HCT116 (cell line): ENCODE data around the gene ERBB3. TPM values are rescaled to one million over a fixed set of nuclear protein-coding genes. Genes with fewer than 3 reads are reported as not detected.

Experiments
- ATAC-seq: fragments of 200-7000 bp; cut with Tn5 transposase; 2 replicates; pipeline ENCODE4 v1.9.1; 2020; ENCODE audit warnings: mild to moderate bottlenecking, moderate library complexity
- BruUV-seq: library from RNA; stranded (reverse); fragments of 400-500 nt; replicated peaks from 2 replicates; lab custom pipeline; 2021; lab: Mats Ljungman, UMichigan
- CTCF ChIA-PET: fragments of 300-600 bp; sonication (Branson Sonifier 250); formaldehyde crosslinking; loops from one replicate; lab custom pipeline; 2021; ENCODE audit warnings: antibody characterized with exemption; lab: Charles Lee
- POLR2A ChIA-PET: fragments of 300-600, 350-600 bp; sonication (Branson Sonifier 250); formaldehyde crosslinking; loops from one replicate; lab custom pipeline; 2021; ENCODE audit warnings: antibody characterized with exemption; lab: Charles Lee
- RAD21 ChIA-PET, 2 experiments: fragments of 300-600 bp; sonication (Branson Sonifier 250); formaldehyde crosslinking; loops; one replicate each; lab custom pipeline; 2023; ENCODE audit warnings: low total read pairs in 2 of 2; ENCODE audit not compliant: uncharacterized antibody in 2 of 2, unreplicated experiment in 2 of 2, low non-redundant PET in 1 of 2; lab: Charles Lee
- DNase-seq: peaks from one replicate; pipeline ENCODE4 v3.0.0-alpha.2; 2010; ENCODE audit warnings: low read depth, low spot score
- H2AFZ ChIP-seq: fragments of 200-600 bp; shearing (Covaris generic), sonication (generic); 2 replicates; pipeline ENCODE4 v1.6.1; 2017; ENCODE audit warnings: low read depth, mixed run types, mixed read lengths, antibody characterized with exemption, low read length; ENCODE audit not compliant: poor library complexity, severe bottlenecking
- H3K27ac ChIP-seq: 2 replicates; pipeline ENCODE4 v1.5.1; 2012; ENCODE audit warnings: low read depth, low read length
- H3K27me3 ChIP-seq: fragments of 200-600 bp; sonication (generic); 2 replicates; pipeline ENCODE4 v1.6.1; 2016; ENCODE audit warnings: mixed run types, low read length, mixed read lengths; ENCODE audit not compliant: insufficient read depth
- H3K36me3 ChIP-seq, 2 experiments: fragments of 200-500 bp in 1 of 2; fragments of 200-600 bp in 1 of 2; sonication (Bioruptor generic) in 1 of 2; sonication (generic) in 1 of 2; 2 replicates each; pipeline versions ENCODE4 v1.5.1 to v1.6.1; 2014 to 2016; ENCODE audit warnings: low read length in 2 of 2, inconsistent platforms in 1 of 2, mixed read lengths in 1 of 2, mixed run types in 1 of 2; ENCODE audit not compliant: insufficient read depth in 2 of 2, control insufficient read depth in 1 of 2
- H3K4me1 ChIP-seq, 2 experiments: fragments of 200-600 bp in 1 of 2; sonication (generic) in 1 of 2; 2 replicates each; pipeline versions ENCODE4 v1.5.1 to v1.6.1; 2012 to 2017; ENCODE audit warnings: low read length in 2 of 2, inconsistent platforms in 1 of 2, mild to moderate bottlenecking in 1 of 2, mixed read lengths in 1 of 2, mixed run types in 1 of 2, moderate library complexity in 1 of 2; ENCODE audit not compliant: insufficient read depth in 2 of 2, control insufficient read depth in 1 of 2
- H3K4me2 ChIP-seq: fragments of 200-600 bp; sonication (generic); 2 replicates; pipeline ENCODE4 v1.6.1; 2017; ENCODE audit warnings: mixed run types, low read length, mixed read lengths
- H3K4me3 ChIP-seq, 2 experiments: fragments of 200-600 bp in 1 of 2; sonication (generic) in 1 of 2; replicated peaks in 1 of 2; 2 replicates each; pipeline ENCODE4 v1.5.1; 2011 to 2016; ENCODE audit warnings: low read length in 2 of 2, control low read depth in 1 of 2, low read depth in 1 of 2, mild to moderate bottlenecking in 1 of 2, mixed read lengths in 1 of 2, mixed run types in 1 of 2
- H3K79me2 ChIP-seq: fragments of 200-600 bp; sonication (generic); 2 replicates; pipeline ENCODE4 v1.6.1; 2017; ENCODE audit warnings: mild to moderate bottlenecking, mixed run types, low read length, moderate library complexity, mixed read lengths; ENCODE audit not compliant: insufficient read depth
- H3K9ac ChIP-seq: fragments of 200-600 bp; sonication (generic); 2 replicates; pipeline ENCODE4 v1.6.1; 2016; ENCODE audit warnings: low read length, mixed read lengths
- H3K9me2 ChIP-seq: fragments of 200-600 bp; sonication (generic), shearing (Covaris generic); 2 replicates; pipeline ENCODE4 v1.6.1; 2017; ENCODE audit warnings: mixed run types, mild to moderate bottlenecking, moderate library complexity; ENCODE audit not compliant: insufficient read depth
- H3K9me3 ChIP-seq, 2 experiments: fragments of 200-500 bp in 1 of 2; fragments of 200-600 bp in 1 of 2; sonication (Bioruptor generic) in 1 of 2; sonication (generic) in 1 of 2; 2 replicates each; pipeline ENCODE4 v1.6.1; 2014 to 2017; ENCODE audit warnings: low read length in 2 of 2, mixed read lengths in 2 of 2, inconsistent platforms in 1 of 2, low read depth in 1 of 2, mild to moderate bottlenecking in 1 of 2, mixed run types in 1 of 2, moderate library complexity in 1 of 2; ENCODE audit not compliant: control insufficient read depth in 1 of 2, insufficient read depth in 1 of 2
- H4K20me1 ChIP-seq: fragments of 200-600 bp; sonication (generic), shearing (Covaris generic); 2 replicates; pipeline ENCODE4 v1.6.1; 2017; ENCODE audit warnings: mixed run types, mild to moderate bottlenecking, moderate library complexity; ENCODE audit not compliant: insufficient read depth
- ATF3 ChIP-seq: IDR thresholded peaks from 2 replicates; pipeline ENCODE4 v1.6.1; 2012
- CBX3 ChIP-seq: IDR thresholded peaks from 2 replicates; pipeline ENCODE4 v1.6.1; 2012; ENCODE audit warnings: low read depth
- CEBPB ChIP-seq: IDR thresholded peaks from 2 replicates; pipeline ENCODE4 v1.6.1; 2012; ENCODE audit warnings: low read depth
- CTCF ChIP-seq, 3 experiments: fragments of 200-600 bp in 1 of 3; sonication (generic) in 1 of 3; IDR thresholded peaks in 2 of 3; conservative IDR thresholded peaks in 1 of 3; 2 replicates each; pipeline ENCODE4 v1.5.1; 2012 to 2017; ENCODE audit warnings: low read depth in 2 of 3, low read length in 2 of 3, antibody characterized with exemption in 1 of 3, borderline replicate concordance in 1 of 3, control low read depth in 1 of 3, mild to moderate bottlenecking in 1 of 3, mixed read lengths in 1 of 3, mixed run types in 1 of 3, moderate library complexity in 1 of 3; ENCODE audit not compliant: insufficient read depth in 1 of 3
- EZH2 ChIP-seq: fragments of 200-600 bp; sonication (generic); IDR thresholded peaks from 2 replicates; pipeline ENCODE4 v1.6.1; 2017; ENCODE audit warnings: antibody characterized with exemption, mixed run types
- JUND ChIP-seq: IDR thresholded peaks from 2 replicates; pipeline ENCODE4 v1.6.1; 2012
- MAX ChIP-seq: IDR thresholded peaks from 2 replicates; pipeline ENCODE4 v1.6.1; 2012
- POLR2A ChIP-seq: IDR thresholded peaks from 2 replicates; pipeline ENCODE4 v1.7.0; 2011; ENCODE audit warnings: borderline replicate concordance; ENCODE audit not compliant: insufficient read depth, insufficient read length; ENCODE audit errors: extremely low read depth
- POLR2AphosphoS5 ChIP-seq: IDR thresholded peaks from 2 replicates; pipeline ENCODE4 v1.6.1; 2011; ENCODE audit warnings: mild to moderate bottlenecking, low read depth, low read length, moderate library complexity
- RAD21 ChIP-seq: IDR thresholded peaks from 2 replicates; pipeline ENCODE4 v1.6.1; 2012; ENCODE audit warnings: low read depth, mild to moderate bottlenecking
- SIN3A ChIP-seq: IDR thresholded peaks from 2 replicates; pipeline ENCODE4 v1.6.1; 2012; ENCODE audit warnings: low read depth
- TCF7L2 ChIP-seq: IDR thresholded peaks from 2 replicates; pipeline ENCODE4 v1.7.0; 2011; ENCODE audit warnings: borderline replicate concordance, inconsistent platforms; ENCODE audit not compliant: insufficient read depth, insufficient read length; ENCODE audit errors: extremely low read depth
- YY1 ChIP-seq: IDR thresholded peaks from 2 replicates; pipeline ENCODE4 v1.6.1; 2011; ENCODE audit warnings: low read length, low read depth, moderate library complexity, mild to moderate bottlenecking; ENCODE audit not compliant: insufficient replicate concordance; ENCODE audit errors: extremely low read depth
- ZBTB33 ChIP-seq: IDR thresholded peaks from 2 replicates; pipeline ENCODE4 v1.6.1; 2011; ENCODE audit warnings: mild to moderate bottlenecking, low read length, moderate library complexity; ENCODE audit not compliant: insufficient replicate concordance; ENCODE audit errors: extremely low read depth
- ZNF274 ChIP-seq: fragments of 200-500 bp; sonication (Bioruptor generic); IDR thresholded peaks from 2 replicates; pipeline ENCODE4 v1.6.1; 2014; ENCODE audit warnings: mild to moderate bottlenecking, low read depth, low read length, inconsistent platforms
- intact Hi-C: fragments of 100-400 bp; cut with micrococcal nuclease; formaldehyde crosslinking; loops from 2 replicates; pipeline ENCODE4 v1.10.0; 2022
- total RNA-seq: library from RNA; stranded (reverse); gene quantifications from one replicate; pipeline ENCODE4 v1.2.1, GENCODE V29; 2021; ENCODE audit not compliant: unreplicated experiment

Gene ERBB3
- total RNA-seq, 1 experiment from 2014 or later, result 39.7 TPM

- TF ChIP-seq ZNF274 (no peak), EZH2 (no peak), CTCF (IDR thresholded peaks at IDR 0.05 in 2 of 3, conservative IDR thresholded peaks at IDR 0.05 in 1 of 3; ENCODE audit: borderline replicate concordance in 1 of 3, insufficient read depth in 1 of 3, low read depth in 2 of 3, low read length in 2 of 3) (no peak), TCF7L2 (no peak), ATF3 (no peak), CEBPB (no peak), JUND (no peak)
These were observed 1.5 kb upstream of the ERBB3 start (continued) for GRCh38 chr12:56078427-56078826.

GRCh38 chr12:56078931-56079722 is 838 bp upstream of the ERBB3 start:
- ChIA-PET RAD21 (interaction anchor here in 1 of 2 experiments (1.5 kb wide), 1 partner anchor 39 kb away, joined by 3 read pairs; the partner anchor contains the start of gene ZC3H10), POLR2A (interaction anchor here (1.1 to 3.5 kb wide), 3 partner anchors 25 to 39 kb away, joined by 4 to 18 read pairs (median 12); partner anchors contain the start of genes PA2G4 and ZC3H10), CTCF (interaction anchor here (0.8 to 1.7 kb wide), 6 partner anchors 11 to 341 kb away, joined by 3 to 8 read pairs (median 6); partner anchors contain the start of genes PA2G4 and ZC3H10)
- peak; percentile 49 for TF ChIP-seq ZBTB33
- peak; percentile 34 for TF ChIP-seq POLR2A
- TF ChIP-seq POLR2AphosphoS5, result peak; percentile 47; the same call in 1 of the 2 replicates
- no peak for TF ChIP-seq EZH2
- TF ChIP-seq RAD21, result peak; percentile 69
- peak; percentile 17; the same call in 1 of the 2 replicates for TF ChIP-seq MAX
- peak; percentile 64 for TF ChIP-seq YY1
- peak; percentile 62 to 86 (median 77); a peak in 5 of 6 replicates for TF ChIP-seq CTCF (IDR thresholded peaks at IDR 0.05 in 2 of 3, conservative IDR thresholded peaks at IDR 0.05 in 1 of 3; ENCODE audit: borderline replicate concordance in 1 of 3, insufficient read depth in 1 of 3, low read depth in 2 of 3, low read length in 2 of 3)
- TF ChIP-seq SIN3A, result 0 out of 2 replicates have a peak, but pooled peaks have one; percentile 6
- no peak for TF ChIP-seq CBX3
- peak overlapping the region; percentile 86 for H2AFZ ChIP-seq
- ATAC-seq, result peak; percentile 78
- H3K4me2 ChIP-seq, result peak overlapping the region; percentile 94
- peak; percentile 83 for DNase-seq
- peak overlapping the region; percentile 93 for H3K27ac ChIP-seq
- H3K27me3 ChIP-seq, result no peaks in the 10 kb centered on the region
- BruUV-seq, result TSS peak; percentile 96
- H3K4me1 ChIP-seq, result peaks cover 17 to 37% of the 10 kb centered on the region in 2 experiments
- H3K4me3 ChIP-seq, result peak overlapping the region; percentile 70 to 90
- peaks cover 12% of the 10 kb centered on the region; the same call in 1 of the 2 replicates for H3K79me2 ChIP-seq
- intact Hi-C loops, result loop anchor here (1.0 kb wide), 2 partner anchors 25 to 37 kb away; partner anchors contain the start of genes PA2G4 and RPL41
- H3K9ac ChIP-seq, result peak overlapping the region; percentile 78
- H3K9me3 ChIP-seq, result no peaks in the 10 kb centered on the region
- no peaks in the 10 kb centered on the region for H3K9me2 ChIP-seq
- H4K20me1 ChIP-seq, result no peaks in the 10 kb centered on the region
- no peaks in the 10 kb centered on the region for H3K36me3 ChIP-seq
